HepG2 (cell line): ENCODE data around the gene CDH22. TPM values are rescaled to one million over a fixed set of nuclear protein-coding genes. Genes with fewer than 3 reads are reported as not detected.

ENCODE experiments used
- CHCHD3 ChIP-seq: sonication (generic); formaldehyde crosslinking; IDR thresholded peaks from 2 replicates; pipeline ENCODE4 v1.8.0; 2022; ENCODE audit warnings: mild to moderate bottlenecking, missing genetic modification reagents, moderate library complexity
- ERF ChIP-seq: IDR thresholded peaks from 2 replicates; pipeline ENCODE4 v1.6.1; 2018; ENCODE audit warnings: missing biosample characterization, missing genetic modification reagents
- NONO ChIP-seq, 2 experiments: fragments of 450-650 bp in 1 of 2; sonication (generic) in 1 of 2; formaldehyde crosslinking in 1 of 2; IDR thresholded peaks in 1 of 2; conservative IDR thresholded peaks in 1 of 2; 2 replicates each; pipeline versions ENCODE4 v1.6.1 to v1.8.0; 2017 to 2022; ENCODE audit warnings: mild to moderate bottlenecking in 1 of 2, missing genetic modification reagents in 1 of 2, moderate library complexity in 1 of 2
- XBP1 ChIP-seq: sonication (generic); formaldehyde crosslinking; IDR thresholded peaks from 2 replicates; pipeline ENCODE4 v1.5.0; 2020; ENCODE audit warnings: missing genetic modification reagents
- polyA plus RNA-seq, 8 experiments: library from polyadenylated mRNA; depleted of rRNA in 3 of 8; stranded (reverse) in 7 of 8; unstranded in 1 of 8; fragments of >200 nt; fragmentation: Illumina TruSeq in 4 of 8; extraction: Trizol in 4 of 8; gene quantifications; 2 replicates each; pipeline versions ENCODE4 v1.2.1 to v1.2.3, GENCODE V29; 2011 to 2016; ENCODE audit warnings: low read depth in 4 of 8, missing spikeins in 1 of 8, mixed read lengths in 1 of 8; ENCODE audit not compliant: insufficient read depth in 1 of 8
- total RNA-seq, 5 experiments: library from RNA; depleted of rRNA; stranded (reverse); fragments of >200 nt; fragmentation: Illumina TruSeq; extraction: Trizol; gene quantifications; 2 replicates each; pipeline ENCODE4 v1.2.3, GENCODE V29; 2016; ENCODE audit warnings: low read depth in 1 of 5
- TF ChIP-seq, protein P1 (sequence below): sonication (generic); formaldehyde crosslinking; IDR thresholded peaks from 2 replicates; pipeline ENCODE4 v1.4.0; 2020; ENCODE audit warnings: missing genetic modification reagents; ENCODE audit errors: not compliant biosample characterization
- TF ChIP-seq, protein P2 (sequence below): sonication (generic); formaldehyde crosslinking; IDR thresholded peaks from 2 replicates; pipeline ENCODE4 v1.5.1; 2020; ENCODE audit warnings: missing genetic modification reagents, mild to moderate bottlenecking, borderline replicate concordance
- TF ChIP-seq, protein P3 (sequence below): sonication (generic); formaldehyde crosslinking; IDR thresholded peaks from 2 replicates; pipeline ENCODE4 v1.5.1; 2020; ENCODE audit warnings: missing genetic modification reagents, mild to moderate bottlenecking, borderline replicate concordance
- TF ChIP-seq, protein P4 (sequence below): sonication (generic); formaldehyde crosslinking; IDR thresholded peaks from 2 replicates; pipeline ENCODE4 v1.8.0; 2022; ENCODE audit warnings: mild to moderate bottlenecking, missing genetic modification reagents, borderline replicate concordance
- TF ChIP-seq, protein P5 (sequence below): sonication (generic); formaldehyde crosslinking; IDR thresholded peaks from 2 replicates; pipeline ENCODE4 v1.5.1; 2020; ENCODE audit warnings: missing genetic modification reagents, mild to moderate bottlenecking, borderline replicate concordance
- TF ChIP-seq, protein P6 (sequence below): sonication (generic); formaldehyde crosslinking; IDR thresholded peaks from 2 replicates; pipeline ENCODE4 v1.4.0; 2020; ENCODE audit warnings: missing genetic modification reagents
- TF ChIP-seq, protein P7 (sequence below): sonication (generic); formaldehyde crosslinking; IDR thresholded peaks from 2 replicates; pipeline ENCODE4 v1.4.0; 2020; ENCODE audit warnings: missing genetic modification reagents, mild to moderate bottlenecking, borderline replicate concordance
- TF ChIP-seq, protein P8 (sequence below): sonication (generic); formaldehyde crosslinking; IDR thresholded peaks from 2 replicates; pipeline ENCODE4 v1.4.0; 2020; ENCODE audit warnings: missing genetic modification reagents, borderline replicate concordance

CDH22 gene
- total and polyA plus RNA-seq, 2 of the 13 experiments (the other 11 are each of a cell fraction or from before 2014, with no cell fraction given) = not detected

DNA sequence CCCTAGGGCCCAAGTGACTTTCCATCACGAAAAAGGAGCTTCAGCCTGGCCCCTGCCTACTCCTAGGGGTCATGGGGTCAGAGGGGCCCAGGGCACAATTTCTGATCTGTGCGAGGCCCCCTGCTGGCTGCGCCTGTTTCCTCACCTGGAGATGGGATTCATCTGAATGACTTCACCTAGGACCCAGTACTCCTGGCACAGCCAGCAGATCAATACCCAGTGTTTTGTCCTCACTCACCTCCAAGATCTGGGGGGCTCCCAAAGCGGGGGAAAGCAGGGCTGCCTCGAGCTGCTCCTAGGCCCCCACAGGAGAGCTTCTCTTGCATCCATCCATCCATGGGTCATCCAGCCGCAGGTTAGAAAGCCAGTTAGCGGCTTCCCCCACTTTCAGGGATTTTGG, 156.4 kb downstream of the CDH22 start (continued):
- TF ChIP-seq, protein P1, sequence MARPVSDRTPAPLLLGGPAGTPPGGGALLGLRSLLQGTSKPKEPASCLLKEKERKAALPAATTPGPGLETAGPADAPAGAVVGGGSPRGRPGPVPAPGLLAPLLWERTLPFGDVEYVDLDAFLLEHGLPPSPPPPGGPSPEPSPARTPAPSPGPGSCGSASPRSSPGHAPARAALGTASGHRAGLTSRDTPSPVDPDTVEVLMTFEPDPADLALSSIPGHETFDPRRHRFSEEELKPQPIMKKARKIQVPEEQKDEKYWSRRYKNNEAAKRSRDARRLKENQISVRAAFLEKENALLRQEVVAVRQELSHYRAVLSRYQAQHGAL (CRISPR knock-in tag) = no peak
- TF ChIP-seq, protein P2, sequence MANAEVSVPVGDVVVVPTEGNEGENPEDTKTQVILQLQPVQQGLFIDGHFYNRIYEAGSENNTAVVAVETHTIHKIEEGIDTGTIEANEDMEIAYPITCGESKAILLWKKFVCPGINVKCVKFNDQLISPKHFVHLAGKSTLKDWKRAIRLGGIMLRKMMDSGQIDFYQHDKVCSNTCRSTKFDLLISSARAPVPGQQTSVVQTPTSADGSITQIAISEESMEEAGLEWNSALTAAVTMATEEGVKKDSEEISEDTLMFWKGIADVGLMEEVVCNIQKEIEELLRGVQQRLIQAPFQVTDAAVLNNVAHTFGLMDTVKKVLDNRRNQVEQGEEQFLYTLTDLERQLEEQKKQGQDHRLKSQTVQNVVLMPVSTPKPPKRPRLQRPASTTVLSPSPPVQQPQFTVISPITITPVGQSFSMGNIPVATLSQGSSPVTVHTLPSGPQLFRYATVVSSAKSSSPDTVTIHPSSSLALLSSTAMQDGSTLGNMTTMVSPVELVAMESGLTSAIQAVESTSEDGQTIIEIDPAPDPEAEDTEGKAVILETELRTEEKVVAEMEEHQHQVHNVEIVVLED (CRISPR knock-in tag) = no peak
- TF ChIP-seq, protein P3, sequence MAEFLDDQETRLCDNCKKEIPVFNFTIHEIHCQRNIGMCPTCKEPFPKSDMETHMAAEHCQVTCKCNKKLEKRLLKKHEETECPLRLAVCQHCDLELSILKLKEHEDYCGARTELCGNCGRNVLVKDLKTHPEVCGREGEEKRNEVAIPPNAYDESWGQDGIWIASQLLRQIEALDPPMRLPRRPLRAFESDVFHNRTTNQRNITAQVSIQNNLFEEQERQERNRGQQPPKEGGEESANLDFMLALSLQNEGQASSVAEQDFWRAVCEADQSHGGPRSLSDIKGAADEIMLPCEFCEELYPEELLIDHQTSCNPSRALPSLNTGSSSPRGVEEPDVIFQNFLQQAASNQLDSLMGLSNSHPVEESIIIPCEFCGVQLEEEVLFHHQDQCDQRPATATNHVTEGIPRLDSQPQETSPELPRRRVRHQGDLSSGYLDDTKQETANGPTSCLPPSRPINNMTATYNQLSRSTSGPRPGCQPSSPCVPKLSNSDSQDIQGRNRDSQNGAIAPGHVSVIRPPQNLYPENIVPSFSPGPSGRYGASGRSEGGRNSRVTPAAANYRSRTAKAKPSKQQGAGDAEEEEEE (CRISPR knock-in tag) = no peak
- TF ChIP-seq, protein P4, sequence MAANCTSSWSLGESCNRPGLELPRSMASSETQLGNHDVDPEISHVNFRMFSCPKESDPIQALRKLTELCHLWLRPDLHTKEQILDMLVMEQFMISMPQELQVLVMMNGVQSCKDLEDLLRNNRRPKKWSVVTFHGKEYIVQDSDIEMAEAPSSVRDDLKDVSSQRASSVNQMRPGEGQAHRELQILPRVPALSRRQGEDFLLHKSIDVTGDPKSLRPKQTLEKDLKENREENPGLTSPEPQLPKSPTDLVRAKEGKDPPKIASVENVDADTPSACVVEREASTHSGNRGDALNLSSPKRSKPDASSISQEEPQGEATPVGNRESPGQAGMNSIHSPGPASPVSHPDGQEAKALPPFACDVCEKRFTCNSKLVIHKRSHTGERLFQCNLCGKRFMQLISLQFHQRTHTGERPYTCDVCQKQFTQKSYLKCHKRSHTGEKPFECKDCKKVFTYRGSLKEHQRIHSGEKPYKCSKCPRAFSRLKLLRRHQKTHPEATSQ = no peak
- TF ChIP-seq XBP1 (no peak), CHCHD3 (CRISPR knock-in tag) (no peak), ERF (CRISPR knock-in tag) (no peak), NONO (IDR thresholded peaks at IDR 0.05) (no peak), NONO (CRISPR knock-in tag; conservative IDR thresholded peaks at IDR 0.05) (no peak)
- TF ChIP-seq, protein P5, sequence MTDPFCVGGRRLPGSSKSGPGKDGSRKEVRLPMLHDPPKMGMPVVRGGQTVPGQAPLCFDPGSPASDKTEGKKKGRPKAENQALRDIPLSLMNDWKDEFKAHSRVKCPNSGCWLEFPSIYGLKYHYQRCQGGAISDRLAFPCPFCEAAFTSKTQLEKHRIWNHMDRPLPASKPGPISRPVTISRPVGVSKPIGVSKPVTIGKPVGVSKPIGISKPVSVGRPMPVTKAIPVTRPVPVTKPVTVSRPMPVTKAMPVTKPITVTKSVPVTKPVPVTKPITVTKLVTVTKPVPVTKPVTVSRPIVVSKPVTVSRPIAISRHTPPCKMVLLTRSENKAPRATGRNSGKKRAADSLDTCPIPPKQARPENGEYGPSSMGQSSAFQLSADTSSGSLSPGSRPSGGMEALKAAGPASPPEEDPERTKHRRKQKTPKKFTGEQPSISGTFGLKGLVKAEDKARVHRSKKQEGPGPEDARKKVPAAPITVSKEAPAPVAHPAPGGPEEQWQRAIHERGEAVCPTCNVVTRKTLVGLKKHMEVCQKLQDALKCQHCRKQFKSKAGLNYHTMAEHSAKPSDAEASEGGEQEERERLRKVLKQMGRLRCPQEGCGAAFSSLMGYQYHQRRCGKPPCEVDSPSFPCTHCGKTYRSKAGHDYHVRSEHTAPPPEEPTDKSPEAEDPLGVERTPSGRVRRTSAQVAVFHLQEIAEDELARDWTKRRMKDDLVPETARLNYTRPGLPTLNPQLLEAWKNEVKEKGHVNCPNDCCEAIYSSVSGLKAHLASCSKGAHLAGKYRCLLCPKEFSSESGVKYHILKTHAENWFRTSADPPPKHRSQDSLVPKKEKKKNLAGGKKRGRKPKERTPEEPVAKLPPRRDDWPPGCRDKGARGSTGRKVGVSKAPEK (CRISPR knock-in tag) = no peak
- TF ChIP-seq, protein P6, sequence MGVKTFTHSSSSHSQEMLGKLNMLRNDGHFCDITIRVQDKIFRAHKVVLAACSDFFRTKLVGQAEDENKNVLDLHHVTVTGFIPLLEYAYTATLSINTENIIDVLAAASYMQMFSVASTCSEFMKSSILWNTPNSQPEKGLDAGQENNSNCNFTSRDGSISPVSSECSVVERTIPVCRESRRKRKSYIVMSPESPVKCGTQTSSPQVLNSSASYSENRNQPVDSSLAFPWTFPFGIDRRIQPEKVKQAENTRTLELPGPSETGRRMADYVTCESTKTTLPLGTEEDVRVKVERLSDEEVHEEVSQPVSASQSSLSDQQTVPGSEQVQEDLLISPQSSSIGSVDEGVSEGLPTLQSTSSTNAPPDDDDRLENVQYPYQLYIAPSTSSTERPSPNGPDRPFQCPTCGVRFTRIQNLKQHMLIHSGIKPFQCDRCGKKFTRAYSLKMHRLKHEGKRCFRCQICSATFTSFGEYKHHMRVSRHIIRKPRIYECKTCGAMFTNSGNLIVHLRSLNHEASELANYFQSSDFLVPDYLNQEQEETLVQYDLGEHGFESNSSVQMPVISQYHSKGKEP = no peak
- TF ChIP-seq, protein P7, sequence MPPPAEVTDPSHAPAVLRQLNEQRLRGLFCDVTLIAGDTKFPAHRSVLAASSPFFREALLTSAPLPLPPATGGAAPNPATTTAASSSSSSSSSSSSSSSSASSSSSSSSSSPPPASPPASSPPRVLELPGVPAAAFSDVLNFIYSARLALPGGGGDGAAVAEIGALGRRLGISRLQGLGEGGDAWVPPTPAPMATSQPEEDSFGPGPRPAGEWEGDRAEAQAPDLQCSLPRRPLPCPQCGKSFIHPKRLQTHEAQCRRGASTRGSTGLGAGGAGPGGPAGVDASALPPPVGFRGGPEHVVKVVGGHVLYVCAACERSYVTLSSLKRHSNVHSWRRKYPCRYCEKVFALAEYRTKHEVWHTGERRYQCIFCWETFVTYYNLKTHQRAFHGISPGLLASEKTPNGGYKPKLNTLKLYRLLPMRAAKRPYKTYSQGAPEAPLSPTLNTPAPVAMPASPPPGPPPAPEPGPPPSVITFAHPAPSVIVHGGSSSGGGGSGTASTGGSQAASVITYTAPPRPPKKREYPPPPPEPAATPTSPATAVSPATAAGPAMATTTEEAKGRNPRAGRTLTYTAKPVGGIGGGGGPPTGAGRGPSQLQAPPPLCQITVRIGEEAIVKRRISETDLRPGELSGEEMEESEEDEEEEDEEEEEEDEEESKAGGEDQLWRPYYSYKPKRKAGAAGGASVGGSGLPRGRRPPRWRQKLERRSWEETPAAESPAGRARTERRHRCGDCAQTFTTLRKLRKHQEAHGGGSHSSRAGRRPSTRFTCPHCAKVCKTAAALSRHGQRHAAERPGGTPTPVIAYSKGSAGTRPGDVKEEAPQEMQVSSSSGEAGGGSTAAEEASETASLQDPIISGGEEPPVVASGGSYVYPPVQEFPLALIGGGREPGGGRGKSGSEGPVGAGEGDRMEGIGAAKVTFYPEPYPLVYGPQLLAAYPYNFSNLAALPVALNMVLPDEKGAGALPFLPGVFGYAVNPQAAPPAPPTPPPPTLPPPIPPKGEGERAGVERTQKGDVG (CRISPR knock-in tag) = no peak
- TF ChIP-seq, protein P8, sequence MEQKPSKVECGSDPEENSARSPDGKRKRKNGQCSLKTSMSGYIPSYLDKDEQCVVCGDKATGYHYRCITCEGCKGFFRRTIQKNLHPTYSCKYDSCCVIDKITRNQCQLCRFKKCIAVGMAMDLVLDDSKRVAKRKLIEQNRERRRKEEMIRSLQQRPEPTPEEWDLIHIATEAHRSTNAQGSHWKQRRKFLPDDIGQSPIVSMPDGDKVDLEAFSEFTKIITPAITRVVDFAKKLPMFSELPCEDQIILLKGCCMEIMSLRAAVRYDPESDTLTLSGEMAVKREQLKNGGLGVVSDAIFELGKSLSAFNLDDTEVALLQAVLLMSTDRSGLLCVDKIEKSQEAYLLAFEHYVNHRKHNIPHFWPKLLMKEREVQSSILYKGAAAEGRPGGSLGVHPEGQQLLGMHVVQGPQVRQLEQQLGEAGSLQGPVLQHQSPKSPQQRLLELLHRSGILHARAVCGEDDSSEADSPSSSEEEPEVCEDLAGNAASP (CRISPR knock-in tag) = 0 out of 2 replicates have a peak, but pooled peaks have one; percentile 34
